EH (cell line): ENCODE measurements around the gene RTN4R.

ENCODE experiments used
- DNase-seq: peaks from one replicate; pipeline ENCODE4 v3.0.0-alpha.2; 2015; ENCODE audit warnings: low read depth

Gene RTN4R

DNA sequence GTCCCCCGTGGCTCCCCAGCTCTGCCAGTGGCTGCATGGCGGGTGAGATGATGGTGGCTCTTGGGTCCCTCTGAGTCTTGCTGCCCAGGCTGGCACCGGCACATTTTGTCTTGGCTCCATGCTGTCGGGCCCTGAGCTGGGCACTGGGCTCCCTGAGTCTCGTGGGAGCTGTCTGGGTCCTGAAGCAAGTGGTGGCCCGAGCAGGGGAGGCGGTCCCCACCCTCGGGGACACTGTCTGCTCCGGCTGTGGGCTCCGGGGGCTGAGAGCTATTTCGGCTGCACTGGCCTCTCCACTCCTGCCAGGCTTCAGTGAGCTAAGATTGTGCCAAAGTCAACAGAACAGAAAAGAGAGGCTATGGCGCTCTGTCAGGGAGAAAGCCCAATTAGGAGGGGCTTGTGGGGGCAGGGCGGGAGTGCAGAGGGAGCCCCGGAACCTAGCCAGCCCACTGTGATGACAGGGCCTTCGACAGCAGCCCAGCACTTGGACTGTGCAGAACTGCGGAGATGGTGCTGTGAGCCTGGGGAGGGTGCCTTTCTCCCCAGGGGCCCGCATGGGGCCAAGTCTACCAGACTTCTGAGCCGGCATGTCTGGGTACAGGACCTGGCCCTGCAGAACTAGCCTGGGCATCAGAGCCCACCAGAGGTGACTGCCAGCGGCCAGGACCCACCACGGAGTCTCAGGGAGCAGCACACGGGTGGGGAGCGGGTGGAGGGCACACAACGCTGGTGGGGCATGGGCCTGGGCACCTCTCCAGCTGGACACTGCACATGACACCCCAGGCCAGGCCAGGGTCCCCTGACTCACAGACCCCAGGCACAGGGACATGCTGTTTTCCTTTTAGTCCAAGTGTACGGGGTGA lies 38.0 kb downstream of the RTN4R start:
- DNase-seq = no peak

DNA sequence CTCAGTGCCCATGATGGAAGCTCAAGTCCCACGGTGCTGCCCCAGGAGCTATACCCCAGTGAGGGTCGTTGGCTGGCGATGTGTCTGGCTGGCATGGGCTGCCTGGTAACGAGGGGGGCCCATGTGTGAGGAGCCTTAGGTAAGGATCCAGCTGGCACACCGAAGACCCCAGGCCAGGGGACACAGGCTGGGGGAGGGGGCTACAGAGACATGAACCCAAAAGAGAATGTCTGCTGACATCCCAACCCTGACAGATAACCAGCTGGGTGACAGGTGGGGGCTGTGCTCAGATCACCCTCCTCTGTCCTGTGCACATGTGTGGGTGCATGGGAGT lies 39.2 kb downstream of the RTN4R start:
- DNase-seq = no peak

DNA sequence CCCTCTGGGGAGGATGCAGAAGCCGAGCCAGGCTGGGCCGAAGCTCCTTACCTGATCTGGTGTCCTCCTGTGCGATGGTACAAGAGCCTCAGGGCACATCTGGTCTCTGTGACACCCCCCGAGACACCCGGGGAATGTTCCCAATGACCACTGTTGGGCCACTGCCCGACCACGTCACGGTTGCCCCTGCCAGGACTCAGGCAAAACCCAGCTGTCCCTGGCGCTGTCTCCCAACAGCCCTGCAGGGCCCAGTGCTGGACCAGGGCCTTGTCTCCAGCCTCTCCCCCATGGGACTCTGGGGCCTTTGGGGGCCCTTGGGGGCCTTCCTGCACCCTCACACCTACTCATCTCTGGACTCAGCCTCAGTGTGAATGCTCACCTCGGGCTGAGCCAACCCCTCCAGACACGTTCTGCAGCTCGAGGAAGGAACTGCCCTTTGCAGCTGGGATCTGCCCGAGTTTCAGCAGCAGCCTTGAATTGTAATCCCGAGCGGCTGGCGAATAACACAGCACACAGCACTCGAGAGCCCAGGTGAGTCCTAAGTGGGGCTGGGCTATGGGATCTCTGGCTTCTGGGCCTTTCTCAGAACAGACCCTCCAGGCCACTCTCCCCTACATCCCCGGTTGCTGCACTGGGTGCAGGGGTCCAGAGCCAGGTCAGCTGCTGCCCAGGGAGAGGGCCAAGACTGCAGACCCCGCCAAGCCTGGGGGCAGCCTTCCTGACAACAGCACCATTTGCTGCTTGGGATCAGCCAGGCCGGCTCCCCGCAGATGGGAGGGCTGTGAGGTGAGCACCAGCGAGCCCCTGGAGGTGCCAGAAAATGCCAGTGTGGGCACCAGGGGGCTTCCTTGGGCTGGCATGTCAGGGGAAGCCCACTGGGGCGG lies 39.8 kb downstream of the RTN4R start:
- no peak for DNase-seq

DNA sequence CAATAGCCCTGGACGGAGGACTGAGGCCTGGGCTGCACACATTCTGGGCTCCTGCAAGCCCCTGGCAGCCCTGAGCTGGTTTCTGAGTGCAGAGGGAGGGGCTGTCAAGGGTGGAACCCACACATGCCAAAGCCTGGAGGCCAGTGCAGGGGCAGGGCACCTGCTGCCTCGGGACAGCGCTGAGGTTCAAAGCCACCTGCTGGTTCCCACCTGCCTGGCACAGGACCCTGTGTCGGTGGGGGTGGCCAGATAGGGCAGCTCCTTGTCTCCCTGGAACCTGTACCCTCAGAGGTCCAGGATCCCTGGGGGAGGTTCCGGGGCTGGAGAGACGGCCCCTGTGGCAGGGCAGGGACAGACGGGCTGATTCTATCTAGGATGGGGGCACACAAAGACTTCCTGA lies 40.8 kb downstream of the RTN4R start:
- no peak for DNase-seq

DNA sequence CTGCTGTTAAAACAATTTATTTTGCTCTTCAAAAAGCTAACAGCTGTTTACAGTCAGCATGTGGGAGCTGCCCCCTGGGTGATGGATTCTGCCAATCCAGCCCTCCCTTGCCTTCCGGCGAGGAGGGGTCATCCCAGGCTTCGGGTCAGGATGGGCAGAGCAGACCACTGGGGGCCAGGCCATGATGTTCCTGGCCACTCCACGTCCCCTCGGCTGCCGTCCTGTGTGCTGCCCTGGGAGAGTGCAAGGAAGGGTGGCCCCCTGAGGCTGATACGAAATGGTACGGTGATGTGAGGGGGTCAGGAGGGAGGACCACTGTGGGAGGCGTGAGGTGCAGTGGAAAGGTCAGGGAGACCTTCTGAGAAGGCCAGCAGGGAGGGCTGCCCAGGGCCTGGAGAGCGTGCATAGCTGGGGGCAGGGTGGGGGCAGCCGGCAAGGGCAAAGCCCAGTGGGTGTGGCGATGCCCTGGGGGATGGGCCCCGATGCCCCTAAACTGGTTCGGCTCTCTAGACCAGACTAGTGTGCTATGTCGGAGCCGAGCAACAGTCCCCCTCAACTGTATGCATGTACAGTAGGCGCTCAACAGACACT lies 41.3 kb downstream of the RTN4R start:
- DNase-seq = no peak

DNA sequence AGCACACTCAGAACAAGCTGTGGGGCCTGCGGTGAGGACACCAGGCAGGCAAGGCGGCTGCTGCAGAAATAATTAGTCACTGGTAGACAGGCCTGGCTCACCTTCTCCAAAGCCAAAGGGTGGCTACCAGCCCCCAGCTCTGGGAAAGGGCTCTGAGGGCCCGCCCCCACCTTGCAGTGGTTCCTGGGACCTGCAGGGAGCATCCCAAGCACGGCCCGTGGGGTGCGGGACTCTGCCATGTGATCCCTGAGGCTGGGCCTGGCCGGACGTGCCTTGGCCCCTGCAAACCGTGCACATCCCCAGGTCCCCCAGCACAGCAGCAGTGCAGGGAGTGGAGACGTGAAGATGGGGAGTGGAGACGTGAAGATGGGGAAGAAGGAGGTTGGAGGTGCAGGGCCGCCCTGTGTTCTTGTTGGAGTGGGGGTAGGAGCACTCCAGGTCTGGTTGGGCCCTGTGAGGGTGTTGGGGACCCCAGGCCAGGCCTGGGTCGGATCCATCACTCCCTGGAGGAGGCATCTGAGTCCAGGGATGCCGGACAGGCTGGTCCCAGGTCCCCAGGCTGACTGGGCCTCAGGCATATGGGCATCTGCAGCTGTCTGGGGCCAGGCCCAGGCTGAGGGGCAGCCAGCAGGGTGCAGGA lies 41.9 kb downstream of the RTN4R start:
- DNase-seq = no peak

DNA sequence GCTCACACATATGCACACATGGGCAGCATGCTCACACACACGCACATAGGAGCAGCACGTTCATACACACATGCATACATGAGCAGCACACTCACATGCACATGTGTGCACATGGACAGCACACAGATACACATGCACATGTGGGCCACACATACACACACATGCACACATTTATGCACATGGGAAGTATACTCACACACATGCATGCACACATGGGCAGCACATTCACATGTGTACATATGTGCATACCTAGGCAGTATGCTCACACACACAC lies 42.5 kb downstream of the RTN4R start:
- no peak for DNase-seq

DNA sequence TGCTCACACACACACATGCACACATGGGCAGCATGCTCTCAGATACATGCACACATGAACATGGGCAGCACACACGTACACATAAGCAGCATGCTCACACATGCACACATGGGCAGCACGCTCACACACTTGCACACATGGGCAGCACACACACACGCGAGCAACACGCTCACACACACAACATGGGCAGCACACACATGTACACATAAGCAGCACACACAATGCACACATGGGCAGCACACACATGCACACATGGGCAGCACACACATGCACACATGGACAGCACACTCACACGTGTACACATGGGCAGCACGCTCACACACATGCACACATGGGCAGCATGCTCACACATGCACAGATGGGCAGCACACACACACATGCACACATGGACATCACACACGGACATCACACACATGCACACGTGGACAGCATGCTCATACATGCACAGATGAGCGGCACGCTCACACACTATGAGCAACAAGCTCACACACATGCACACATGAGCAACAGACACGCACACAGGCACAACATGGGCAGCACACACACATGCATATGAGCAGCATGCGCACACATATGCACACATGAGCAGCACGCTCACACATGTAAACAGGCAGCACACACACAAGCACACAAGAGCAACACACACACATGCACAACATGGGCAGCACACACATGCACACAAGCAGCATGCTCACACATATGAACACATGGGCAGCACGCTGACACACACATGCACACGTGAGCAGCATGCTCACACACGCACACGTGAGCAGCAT lies 43.0 kb downstream of the RTN4R start:
- no peak for DNase-seq

DNA sequence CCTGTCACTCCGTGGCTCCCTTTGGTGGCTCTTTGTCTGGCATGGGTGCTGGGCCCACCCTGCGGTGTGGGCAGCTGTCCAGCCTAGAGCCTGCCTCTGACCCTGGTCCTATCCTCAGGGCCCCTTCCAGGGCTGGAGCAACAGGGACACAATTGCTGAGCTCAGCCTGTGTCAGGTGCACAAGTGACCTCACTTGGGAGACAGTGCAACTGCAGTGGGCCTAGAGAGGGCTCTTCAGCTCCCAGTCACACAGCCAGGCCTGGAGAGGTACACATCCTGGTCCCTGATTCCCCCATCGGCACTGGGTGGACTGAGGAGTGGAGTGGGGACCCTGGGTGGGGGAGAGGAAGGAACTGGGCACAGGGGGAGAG lies 43.9 kb downstream of the RTN4R start:
- DNase-seq = no peak

DNA sequence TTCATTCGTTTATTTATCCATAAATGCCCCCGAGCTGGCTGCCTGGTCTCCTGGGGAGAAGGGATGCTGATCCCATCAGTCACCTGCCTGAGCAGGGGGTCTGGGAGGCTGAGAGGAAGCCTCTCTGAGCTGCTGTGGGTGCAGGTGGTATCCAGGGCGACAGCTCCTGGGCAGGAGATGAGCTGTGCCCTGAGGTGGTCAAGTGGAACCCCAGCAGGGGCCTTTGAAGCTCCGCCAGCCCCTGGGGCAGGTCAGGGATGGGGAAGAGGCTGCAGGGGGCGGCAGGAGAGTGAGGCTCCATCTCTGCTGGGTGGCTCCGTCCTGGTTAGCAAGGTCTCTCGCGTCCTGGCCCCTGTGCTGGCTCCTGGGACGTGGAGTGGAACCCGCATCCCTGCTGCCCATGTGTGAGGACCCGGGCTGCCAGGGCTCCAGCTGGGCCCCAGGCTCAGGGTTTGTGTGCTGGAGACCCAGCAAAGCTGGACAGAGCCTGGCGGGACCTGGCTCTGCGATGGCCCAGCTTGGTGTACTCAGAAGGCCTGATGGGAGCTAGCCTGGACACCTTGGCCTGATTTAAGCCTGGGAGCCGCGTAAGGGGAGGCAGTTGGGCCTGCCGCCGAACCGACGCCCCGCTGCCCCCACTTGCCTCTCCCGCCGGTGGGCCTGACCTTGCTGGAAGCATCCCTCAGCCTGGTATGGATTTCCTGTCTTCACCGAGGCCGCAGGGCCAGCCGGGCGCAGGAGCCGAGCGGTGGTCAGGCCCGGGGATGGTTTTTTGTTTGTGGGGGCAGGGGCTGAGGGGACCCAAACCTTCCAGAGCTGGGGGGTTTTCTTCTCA lies 44.5 kb downstream of the RTN4R start:
- no peak for DNase-seq

DNA sequence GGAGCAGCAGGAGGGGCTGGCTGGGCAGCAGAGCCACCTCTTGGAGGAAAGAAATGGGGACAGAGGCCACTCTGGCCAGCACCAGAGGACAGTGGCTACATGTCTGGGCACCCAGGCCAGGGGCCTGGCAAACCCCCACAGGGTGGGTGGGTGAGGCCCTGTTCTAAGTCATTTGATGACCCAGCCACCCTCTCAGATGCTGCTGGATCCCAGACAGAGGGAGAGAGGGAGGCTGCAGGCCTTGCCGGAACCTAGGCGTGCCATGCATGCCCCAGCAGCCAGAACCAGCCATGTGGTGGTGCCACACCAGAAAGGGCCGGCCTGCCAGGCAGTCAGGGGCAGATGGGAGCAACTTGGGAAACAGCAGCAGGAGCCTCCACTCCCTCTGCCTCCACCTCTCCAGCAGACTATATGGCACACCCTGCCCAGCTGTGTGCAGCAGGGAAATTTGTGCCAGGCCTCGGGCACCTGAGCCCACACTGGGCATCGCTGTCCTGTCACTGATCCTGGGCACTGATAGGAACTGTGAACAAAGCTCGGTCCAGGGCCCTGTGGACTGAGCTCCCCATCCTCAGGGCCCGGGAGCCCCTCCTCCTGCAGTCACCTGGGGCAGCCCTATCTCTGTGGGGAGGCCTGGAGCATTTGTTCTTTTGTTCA lies 45.2 kb downstream of the RTN4R start:
- no peak for DNase-seq

DNA sequence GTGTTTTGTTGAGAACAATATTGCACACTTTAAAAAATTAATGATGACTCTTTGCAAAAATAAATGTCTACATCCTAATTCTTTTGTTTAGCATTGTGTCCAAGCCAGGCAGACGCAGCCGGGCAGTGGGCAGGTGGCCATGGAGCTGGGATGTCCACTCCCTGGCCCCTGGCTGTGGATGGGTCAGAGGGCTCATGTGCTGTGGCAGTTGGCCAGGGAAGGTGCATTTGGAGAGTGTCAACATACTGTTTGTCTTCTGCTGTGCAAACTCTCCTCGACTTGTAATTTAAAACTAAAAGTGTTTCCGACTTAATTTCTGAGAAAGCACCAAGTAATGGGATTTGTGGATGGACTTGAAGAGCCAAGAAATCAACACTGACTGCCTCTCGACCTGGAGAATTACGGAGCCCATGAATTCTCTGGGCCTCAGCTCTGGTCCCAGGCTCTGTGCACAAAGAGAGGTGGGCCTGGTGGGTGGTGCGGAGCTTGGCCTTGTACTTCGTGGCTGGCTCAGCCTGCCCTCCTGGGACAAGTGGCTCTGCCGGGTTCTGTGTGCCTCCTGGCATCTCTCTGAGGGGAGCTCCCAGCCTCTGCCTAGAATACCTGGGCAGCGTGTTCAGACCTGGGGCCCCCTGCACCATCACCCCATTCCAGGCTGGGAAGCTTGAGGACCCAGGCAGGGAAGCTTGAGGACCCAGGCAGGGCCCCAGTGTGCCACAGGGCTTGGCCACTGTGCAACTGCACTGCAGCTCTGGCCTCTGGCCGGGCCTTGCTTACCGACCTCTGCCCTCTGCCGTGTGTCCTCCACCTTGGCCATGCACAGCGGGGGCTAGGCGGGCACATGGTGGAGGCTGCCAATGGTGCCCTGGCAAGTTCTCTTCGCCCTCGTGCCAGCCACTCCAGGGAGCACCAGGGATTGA lies 46.4 kb downstream of the RTN4R start:
- DNase-seq = no peak

DNA sequence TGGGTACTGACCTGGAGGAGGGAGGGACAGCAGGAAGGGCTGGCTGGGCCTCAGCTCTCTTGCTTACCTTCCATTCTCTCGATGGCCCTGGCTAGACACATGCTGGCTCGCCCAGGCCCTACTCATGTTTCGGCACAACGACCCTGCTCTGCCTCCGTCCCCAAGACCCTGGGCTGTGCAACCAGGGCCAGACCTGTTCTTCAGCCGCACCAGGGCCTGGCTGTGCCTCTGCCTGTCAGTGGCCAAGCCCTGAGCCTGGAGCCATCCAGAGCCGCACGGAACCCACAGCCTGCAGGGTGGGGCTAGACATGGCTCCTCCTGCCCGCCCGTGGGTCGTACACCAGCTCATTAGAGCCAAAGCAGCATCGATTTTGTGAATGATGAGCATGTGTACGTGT lies 47.5 kb downstream of the RTN4R start:
- no peak for DNase-seq

DNA sequence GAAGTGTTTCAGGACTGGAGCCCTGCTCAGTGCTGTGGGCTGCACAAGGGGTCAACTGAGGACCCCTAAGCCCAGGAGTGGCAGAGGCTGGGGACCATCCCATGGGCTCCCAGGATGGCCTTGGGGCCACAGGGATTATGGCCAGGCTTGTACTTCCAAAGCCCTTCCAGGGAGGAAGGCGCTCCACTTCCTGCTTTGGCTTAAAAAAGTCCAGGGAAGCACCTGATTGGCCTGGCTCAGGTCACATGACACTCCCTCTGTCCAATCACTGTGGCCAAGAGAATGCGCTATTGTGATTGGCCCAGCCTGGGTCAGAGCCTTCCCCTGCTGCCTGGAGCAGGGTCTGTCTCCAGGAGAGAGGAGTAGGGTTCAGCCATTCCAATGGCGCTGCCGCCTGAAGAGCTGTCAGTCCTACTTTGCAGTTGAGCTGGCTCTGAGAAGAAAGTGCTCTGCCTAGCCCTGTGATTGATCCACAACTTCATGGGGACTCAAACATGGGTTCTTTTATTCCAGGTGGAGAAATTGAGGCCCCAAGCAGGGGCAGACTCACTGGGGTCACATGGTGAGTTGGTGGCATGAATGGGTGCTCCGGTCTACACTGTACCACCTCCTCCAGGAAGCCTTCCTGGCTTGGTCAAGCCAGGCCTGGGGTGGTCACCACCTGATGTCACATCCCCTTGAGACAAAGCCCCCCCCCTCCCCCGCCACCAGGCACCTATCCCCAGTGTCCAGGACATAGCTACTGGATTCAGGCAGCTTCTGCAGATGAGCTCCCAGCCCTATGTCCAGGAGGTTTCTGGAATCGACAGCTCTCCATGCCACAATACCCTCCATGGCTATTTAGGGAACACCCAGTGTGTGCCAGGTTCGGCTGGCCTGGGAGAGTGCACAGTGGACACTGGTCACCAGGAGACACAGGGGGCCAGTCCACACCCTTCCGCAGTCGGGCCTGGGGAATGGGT lies 48.2 kb downstream of the RTN4R start:
- no peak for DNase-seq

DNA sequence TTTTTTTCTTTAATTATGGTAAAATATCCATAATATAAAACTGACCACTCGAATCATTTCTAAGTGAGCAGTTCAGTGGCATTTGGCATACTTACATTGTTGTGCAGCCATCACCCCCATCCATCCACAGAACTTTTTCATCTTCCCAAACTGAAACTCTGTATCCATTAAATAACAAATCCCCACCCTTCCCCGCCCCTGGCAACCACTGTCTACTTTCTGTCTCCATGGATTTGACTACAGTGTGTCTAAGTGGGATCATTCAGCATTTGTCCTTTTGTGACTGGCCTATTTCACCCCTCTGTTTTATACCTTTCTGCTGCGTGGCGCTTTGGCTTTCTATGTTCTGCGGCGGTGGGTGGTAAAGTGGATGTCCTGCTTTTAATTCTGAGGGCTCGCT lies 49.1 kb downstream of the RTN4R start:
- DNase-seq = no peak

DNA sequence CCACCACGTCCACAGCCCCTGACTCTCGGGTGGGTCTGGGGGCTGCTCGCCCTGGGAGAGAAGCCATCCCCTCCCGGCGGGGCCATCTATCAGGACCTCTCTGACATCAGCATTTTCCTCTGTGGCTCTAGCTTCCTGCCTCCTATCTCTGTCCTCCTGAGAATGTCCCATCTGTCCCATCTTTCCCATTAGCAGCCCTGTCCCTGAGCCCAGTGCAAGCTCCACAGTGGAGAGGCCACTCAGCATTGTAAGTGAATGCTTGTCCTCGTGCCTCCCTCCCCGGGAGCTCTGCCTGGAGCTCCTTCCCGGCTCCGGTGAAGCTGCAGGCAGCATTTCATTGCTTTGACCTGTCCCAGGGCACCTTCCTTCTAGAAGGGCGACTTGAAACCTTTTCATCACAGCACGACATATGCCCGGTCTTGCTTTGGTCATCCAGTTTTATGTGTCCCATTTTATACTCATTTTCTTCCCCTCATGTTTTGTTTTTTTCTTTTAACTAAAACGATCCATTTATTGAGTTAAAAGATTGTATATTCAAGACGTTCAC lies 49.7 kb downstream of the RTN4R start:
- DNase-seq = no peak

DNA sequence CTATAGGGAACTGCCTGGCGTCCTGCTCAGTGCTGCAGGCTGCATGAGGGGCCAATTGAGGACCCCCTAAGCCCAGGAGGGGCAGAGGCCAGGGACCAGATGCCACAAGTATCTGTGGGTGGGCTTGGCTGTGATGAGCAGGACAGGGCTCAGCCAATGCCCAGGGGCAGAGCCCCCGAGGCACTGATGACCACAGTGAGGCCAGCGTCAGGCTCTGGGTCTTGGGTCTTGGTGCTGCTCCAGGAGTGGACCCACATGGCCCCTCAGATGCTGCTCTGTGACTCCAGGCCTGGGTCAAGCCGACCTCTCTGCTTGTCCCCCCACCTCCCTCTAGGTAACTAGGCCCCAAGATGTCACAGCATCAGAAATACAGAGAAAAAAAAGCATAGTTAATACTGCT lies 50.6 kb downstream of the RTN4R start:
- DNase-seq = no peak

DNA sequence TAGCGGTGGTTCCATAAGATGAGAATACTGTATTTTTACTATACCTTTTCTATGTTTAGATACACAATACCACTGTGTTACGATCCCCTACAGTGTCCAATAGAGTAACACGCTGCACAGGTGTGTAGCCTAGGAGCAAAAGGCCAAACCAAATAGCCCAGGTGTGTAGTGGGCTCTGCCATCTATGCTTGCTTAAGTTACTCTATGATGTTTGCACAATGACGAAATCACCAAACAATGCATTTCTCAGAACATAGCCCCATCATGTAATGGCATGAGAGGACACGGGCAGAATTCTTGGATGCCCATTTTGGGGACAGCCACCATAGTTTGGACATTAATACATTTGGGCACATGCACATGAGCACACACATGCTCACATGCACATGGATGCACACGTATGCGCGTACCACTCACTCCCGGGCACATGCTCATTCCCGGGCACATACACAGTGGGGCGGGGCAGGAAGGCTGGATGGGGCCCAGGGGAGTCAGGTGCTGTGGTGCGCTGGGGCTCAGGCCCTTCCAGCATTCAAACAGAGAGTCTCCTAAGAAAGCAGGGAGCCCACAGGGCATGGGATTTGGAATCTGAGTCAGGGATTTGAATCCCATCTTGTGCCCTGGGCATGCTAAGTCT lies 51.1 kb downstream of the RTN4R start:
- no peak for DNase-seq
